CD8-positive, alpha-beta memory T cell (primary cell): ENCODE results near the gene OR7D2. TPM values are rescaled to one million over a fixed set of nuclear protein-coding genes. Genes with fewer than 3 reads are reported as not detected.
A peak's percentile ranks its signal among the peaks of the same experiment; 100 is the strongest.

ENCODE experiments used
- CTCF ChIA-PET: fragments of 350-600 bp; sonication (Branson Sonifier 250); formaldehyde crosslinking; loops from one replicate; lab custom pipeline; 2021; ENCODE audit warnings: antibody characterized with exemption; lab: Charles Lee
- POLR2A ChIA-PET: fragments of 350-600 bp; sonication (Branson Sonifier 250); formaldehyde crosslinking; loops from one replicate; lab custom pipeline; 2021; ENCODE audit warnings: antibody characterized with exemption; lab: Charles Lee
- DNase-seq, 5 donors: peaks; one replicate each; pipeline versions ENCODE4 v3.0.0 to v3.0.0-alpha.2; 2020 to 2022; ENCODE audit warnings: mixed read lengths in 1 of 5
- H3K27ac ChIP-seq: one replicate; pipeline ENCODE4 v1.7.0; 2013; ENCODE audit warnings: low read depth, mild to moderate bottlenecking, low read length, moderate library complexity
- H3K27me3 ChIP-seq: 2 replicates; pipeline ENCODE4 v1.7.0; 2013; ENCODE audit warnings: low read length, mild to moderate bottlenecking; ENCODE audit not compliant: insufficient read depth, poor library complexity, severe bottlenecking
- H3K36me3 ChIP-seq: 2 replicates; pipeline ENCODE4 v1.7.0; 2013; ENCODE audit warnings: mild to moderate bottlenecking, low read length, moderate library complexity; ENCODE audit not compliant: insufficient read depth
- H3K4me1 ChIP-seq: 2 replicates; pipeline ENCODE4 v1.7.0; 2013; ENCODE audit warnings: mild to moderate bottlenecking, low read length, moderate library complexity; ENCODE audit not compliant: insufficient read depth
- H3K4me3 ChIP-seq: 2 replicates; pipeline ENCODE4 v1.7.0; 2013; ENCODE audit warnings: mild to moderate bottlenecking, low read length
- H3K9me3 ChIP-seq: 2 replicates; pipeline ENCODE4 v1.7.0; 2013; ENCODE audit warnings: mild to moderate bottlenecking, low read length
- H3K27ac Mint-ChIP-seq, 8 donors: one replicate each; pipeline ENCODE4 v1.8.0; 2020 to 2021; ENCODE audit warnings: mixed read lengths in 8 of 8, mild to moderate bottlenecking in 6 of 8, inconsistent platforms in 3 of 8, moderate library complexity in 3 of 8
- H3K27me3 Mint-ChIP-seq, 2 donors: one replicate each; pipeline ENCODE4 v1.8.0; 2020 to 2021; ENCODE audit warnings: mixed read lengths in 2 of 2, mild to moderate bottlenecking in 1 of 2, moderate library complexity in 1 of 2
- H3K36me3 Mint-ChIP-seq, 3 donors: one replicate each; pipeline ENCODE4 v1.8.0; 2020 to 2021; ENCODE audit warnings: mixed read lengths in 3 of 3, inconsistent platforms in 1 of 3, mild to moderate bottlenecking in 1 of 3
- H3K4me1 Mint-ChIP-seq, 3 donors: one replicate each; pipeline ENCODE4 v1.8.0; 2020 to 2021; ENCODE audit warnings: mixed read lengths in 3 of 3, inconsistent platforms in 1 of 3, mild to moderate bottlenecking in 1 of 3
- H3K4me3 Mint-ChIP-seq, 7 donors: one replicate each; pipeline ENCODE4 v1.8.0; 2020 to 2021; ENCODE audit warnings: mixed read lengths in 7 of 7, mild to moderate bottlenecking in 6 of 7, moderate library complexity in 4 of 7, inconsistent platforms in 2 of 7
- H3K9me3 Mint-ChIP-seq, 5 donors: one replicate each; pipeline ENCODE4 v1.8.0; 2020 to 2022; ENCODE audit warnings: mixed read lengths in 5 of 5, mild to moderate bottlenecking in 3 of 5, moderate library complexity in 2 of 5, inconsistent platforms in 1 of 5
- polyA plus RNA-seq: library from polyadenylated mRNA; unstranded; fragments of 300-500 nt; fragmentation: Illumina TruSeq; gene quantifications from one replicate; pipeline ENCODE4 v1.2.3, GENCODE V29; 2021
- total RNA-seq, 2 experiments: library from RNA; stranded (reverse); gene quantifications; one replicate each; pipeline ENCODE4 v1.2.3, GENCODE V29; 2021

The OR7D2 gene
- total and polyA plus RNA-seq, 3 experiments from 2014 or later = not detected

DNA sequence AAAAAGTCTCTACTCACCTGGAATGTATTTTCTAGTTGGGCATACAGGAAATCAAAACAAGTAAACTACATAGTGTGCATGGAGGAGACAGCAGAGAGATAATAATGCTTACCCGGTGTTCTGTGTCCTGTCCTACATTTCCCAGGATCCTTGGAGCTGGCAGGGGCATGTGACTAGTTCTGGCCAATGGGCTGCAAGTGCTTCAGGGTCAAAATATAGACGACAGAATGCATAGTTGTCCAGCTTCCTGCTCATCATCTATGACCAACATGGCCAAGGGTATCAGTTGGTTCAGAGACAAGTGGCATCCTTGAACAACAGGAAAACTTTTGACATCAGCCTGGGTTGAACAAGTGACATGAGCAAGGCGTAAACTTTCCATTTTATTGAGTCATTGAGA is 30.1 kb upstream of the OR7D2 start:
- POLR2A ChIA-PET = no interaction called here
- Mint-ChIP-seq H3K27ac (peak overlapping the region in 4 of 8 donors; percentile 33 to 72 (median 48)), H3K9me3 (peaks cover 6 to 16% (median 14%) of the 10 kb centered on the region in 5 donors), H3K36me3 (peaks cover 37 to 65% (median 46%) of the 10 kb centered on the region in 3 donors), H3K27me3 (no peaks in the 10 kb centered on the region), H3K4me1 (peaks cover 72 to 91% (median 89%) of the 10 kb centered on the region in 3 donors), H3K4me3 (no peak overlapping the region)
- Histone ChIP-seq H3K4me1 (peaks cover 16% of the 10 kb centered on the region), H3K27me3 (no peaks in the 10 kb centered on the region), H3K36me3 (no peaks in the 10 kb centered on the region), H3K27ac (no peak overlapping the region), H3K4me3 (no peak overlapping the region), H3K9me3 (peaks cover 8% of the 10 kb centered on the region)
- CTCF ChIA-PET = interaction anchor here (1.2 kb wide), 1 partner anchor 8 kb away, joined by 3 read pairs; no protein-coding TSS in a partner anchor
- no peak for DNase-seq

DNA sequence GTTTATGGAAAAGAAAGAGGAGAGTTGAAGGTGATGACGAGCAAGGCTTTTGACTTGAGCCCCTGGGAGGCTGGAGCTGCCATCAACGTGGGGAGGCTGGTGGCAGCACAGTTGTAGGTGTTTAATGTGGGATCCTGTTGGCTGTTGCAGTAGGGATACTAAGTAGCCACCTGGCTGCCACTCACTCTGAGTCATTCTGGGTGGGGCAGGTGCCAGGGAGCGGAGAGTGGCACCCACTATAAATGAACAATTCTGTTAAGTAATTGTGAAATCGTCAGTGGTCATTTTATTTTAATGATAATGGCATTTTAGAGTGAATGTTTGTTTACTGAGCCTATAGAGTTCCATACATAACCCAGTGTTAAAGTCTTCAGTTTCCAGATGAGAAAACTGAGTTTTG is 28.8 kb upstream of the OR7D2 start:
- ChIA-PET CTCF (no interaction called here), POLR2A (no interaction called here)
- Histone ChIP-seq H3K9me3 (peaks cover 2% of the 10 kb centered on the region), H3K4me3 (no peak overlapping the region), H3K27ac (no peak overlapping the region), H3K36me3 (no peaks in the 10 kb centered on the region), H3K4me1 (peaks cover 16% of the 10 kb centered on the region), H3K27me3 (no peaks in the 10 kb centered on the region)
- Mint-ChIP-seq H3K36me3 (peaks cover 28 to 61% (median 37%) of the 10 kb centered on the region in 3 donors), H3K27me3 (no peaks in the 10 kb centered on the region), H3K4me3 (peak overlapping the region in 5 of 7 donors; percentile 1 to 80 (median 47)), H3K27ac (peak overlapping the region; percentile 29 to 90 (median 70)), H3K9me3 (peaks cover 2 to 12% (median 8%) of the 10 kb centered on the region in 5 donors), H3K4me1 (peaks cover 75 to 92% (median 88%) of the 10 kb centered on the region in 3 donors)
- DNase-seq = no peak

DNA sequence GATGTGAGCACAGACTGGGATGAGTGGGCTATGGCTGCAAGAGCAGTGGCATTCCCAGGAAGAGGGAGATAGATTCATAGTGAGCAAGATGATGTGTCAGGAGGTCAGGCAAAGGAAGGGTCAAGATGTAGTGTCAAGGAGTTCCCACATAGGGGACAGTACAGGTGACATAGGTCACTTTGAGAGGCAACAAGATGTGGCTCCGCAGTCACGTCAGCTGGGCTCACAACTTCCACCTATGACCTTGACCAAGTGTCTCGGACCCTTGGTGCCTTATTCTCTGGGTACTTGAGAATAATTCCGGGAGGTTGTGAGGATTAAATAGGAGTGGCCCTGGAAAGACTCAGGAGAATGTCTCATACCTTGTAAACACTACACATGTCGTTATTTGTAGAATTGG is 28.1 kb upstream of the OR7D2 start:
- Mint-ChIP-seq H3K36me3 (peaks cover 22 to 61% (median 34%) of the 10 kb centered on the region in 3 donors), H3K4me1 (peaks cover 77 to 93% (median 89%) of the 10 kb centered on the region in 3 donors), H3K9me3 (peaks cover 1 to 5% (median 2%) of the 10 kb centered on the region in 5 donors), H3K27ac (peak overlapping the region in 6 of 8 donors; percentile 29 to 79 (median 56)), H3K27me3 (no peaks in the 10 kb centered on the region), H3K4me3 (peak overlapping the region in 5 of 7 donors; percentile 17 to 63 (median 25))
- H3K9me3 ChIP-seq = no peaks in the 10 kb centered on the region
- H3K4me1 ChIP-seq = peaks cover 16% of the 10 kb centered on the region
- H3K27me3 ChIP-seq = no peaks in the 10 kb centered on the region
- no peak for DNase-seq
- no peak overlapping the region for H3K4me3 ChIP-seq
- ChIA-PET CTCF (no interaction called here), POLR2A (no interaction called here)
- no peaks in the 10 kb centered on the region for H3K36me3 ChIP-seq
- H3K27ac ChIP-seq = no peak overlapping the region

DNA sequence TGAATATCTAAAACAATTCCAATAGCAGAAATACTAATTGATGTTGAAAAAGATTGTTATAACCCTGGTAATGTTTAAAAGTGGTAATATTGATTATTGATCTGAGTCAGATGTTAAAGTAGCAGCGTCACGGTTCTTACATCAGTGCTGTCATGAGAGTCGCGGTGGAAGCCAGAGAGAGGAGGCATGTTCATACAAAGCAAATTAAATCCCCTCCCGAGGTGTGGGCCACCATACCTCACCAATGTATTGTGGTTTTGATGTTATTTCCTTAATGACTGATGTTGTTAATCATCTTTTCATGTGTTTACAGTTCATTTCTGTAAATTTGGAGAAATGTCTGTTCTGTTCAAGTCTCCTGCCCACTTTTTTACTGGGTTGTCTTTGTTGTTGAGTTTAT is 27.4 kb upstream of the OR7D2 start:
- Histone ChIP-seq H3K9me3 (no peaks in the 10 kb centered on the region), H3K36me3 (peaks cover 3% of the 10 kb centered on the region)

DNA sequence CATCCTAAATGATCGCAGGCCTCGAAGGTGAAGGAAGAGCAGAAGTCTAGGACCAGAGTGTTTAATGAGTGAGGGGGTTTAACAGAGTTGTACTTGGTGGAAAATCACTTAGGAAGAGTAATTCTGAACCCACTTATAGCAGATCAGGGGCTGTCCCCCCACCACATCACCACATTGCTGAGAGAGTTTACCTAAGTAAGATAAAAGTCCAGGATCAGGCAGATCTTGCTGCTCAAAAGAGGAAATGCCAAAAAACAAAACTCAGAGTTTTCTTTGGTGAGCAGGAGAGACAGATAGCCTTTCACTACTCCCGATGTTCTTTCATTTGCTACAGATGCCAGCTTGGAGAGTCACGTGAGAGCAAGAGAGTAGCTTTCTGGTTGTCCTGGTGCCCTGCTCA is 23.2 kb upstream of the OR7D2 start:
- DNase-seq = no peak
- Histone ChIP-seq H3K4me3 (no peak overlapping the region), H3K27ac (no peak overlapping the region), H3K4me1 (peaks cover 8% of the 10 kb centered on the region), H3K27me3 (no peaks in the 10 kb centered on the region), H3K9me3 (peaks cover 4% of the 10 kb centered on the region), H3K36me3 (peaks cover 37% of the 10 kb centered on the region)
- ChIA-PET CTCF (no interaction called here), POLR2A (no interaction called here)
- no peak overlapping the region for H3K4me3 Mint-ChIP-seq
- H3K27me3 Mint-ChIP-seq = peaks cover 0 to 1% of the 10 kb centered on the region in 2 donors
- H3K4me1 Mint-ChIP-seq = peaks cover 45 to 55% (median 53%) of the 10 kb centered on the region in 3 donors
- peak overlapping the region in 2 of 8 donors; percentile 47 to 64 for H3K27ac Mint-ChIP-seq
- H3K9me3 Mint-ChIP-seq = peaks cover 0 to 7% (median 4%) of the 10 kb centered on the region in 5 donors
- peaks cover 30 to 76% (median 38%) of the 10 kb centered on the region in 3 donors for H3K36me3 Mint-ChIP-seq

More for the DNA sequence above, 27.4 kb upstream of the OR7D2 start:
- Histone ChIP-seq H3K27ac (no peak overlapping the region), H3K4me3 (no peak overlapping the region), H3K4me1 (peaks cover 16% of the 10 kb centered on the region), H3K27me3 (no peaks in the 10 kb centered on the region)
- H3K27ac Mint-ChIP-seq = peak overlapping the region in 4 of 8 donors; percentile 15 to 77 (median 42)
- peaks cover 78 to 94% (median 93%) of the 10 kb centered on the region in 3 donors for H3K4me1 Mint-ChIP-seq
- H3K4me3 Mint-ChIP-seq = peak overlapping the region in 5 of 7 donors; percentile 17 to 45 (median 36)
- POLR2A ChIA-PET = no interaction called here
- CTCF ChIA-PET = no interaction called here
- peak in 2 of 5 donors; percentile 34 to 52 for DNase-seq
- peaks cover 0 to 2% (median 0%) of the 10 kb centered on the region in 5 donors for H3K9me3 Mint-ChIP-seq
- H3K27me3 Mint-ChIP-seq = no peaks in the 10 kb centered on the region
- H3K36me3 Mint-ChIP-seq = peaks cover 21 to 65% (median 36%) of the 10 kb centered on the region in 3 donors

DNA sequence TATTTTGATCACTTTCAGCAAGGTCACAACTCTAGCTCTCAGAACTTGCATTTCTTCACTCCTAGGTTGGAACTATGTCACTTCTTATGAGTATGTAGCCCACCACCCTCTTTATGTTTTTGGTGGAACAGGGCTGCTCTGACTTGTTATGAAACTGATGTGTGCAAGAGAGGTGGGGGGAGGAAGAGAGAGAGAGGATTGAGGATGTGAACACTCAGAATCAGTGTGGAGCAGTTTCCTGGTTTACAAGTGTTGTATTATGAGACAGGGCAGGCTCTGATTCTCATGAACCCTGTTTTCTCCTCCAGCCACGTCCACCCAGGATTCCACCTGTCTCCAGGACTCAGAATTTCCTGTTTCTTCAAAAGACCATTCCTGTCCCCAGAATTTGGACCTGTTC is 22.5 kb upstream of the OR7D2 start:
- DNase-seq = no peak
- Histone ChIP-seq H3K4me3 (no peak overlapping the region), H3K27ac (no peak overlapping the region), H3K36me3 (peaks cover 44% of the 10 kb centered on the region), H3K9me3 (peaks cover 4% of the 10 kb centered on the region), H3K27me3 (no peaks in the 10 kb centered on the region), H3K4me1 (peaks cover under 1% of the 10 kb centered on the region)
- H3K27ac Mint-ChIP-seq = peak overlapping the region in 1 of 8 donors; percentile 65
- peaks cover 38 to 48% (median 46%) of the 10 kb centered on the region in 3 donors for H3K4me1 Mint-ChIP-seq
- peaks cover 33 to 82% (median 44%) of the 10 kb centered on the region in 3 donors for H3K36me3 Mint-ChIP-seq
- POLR2A ChIA-PET = no interaction called here
- CTCF ChIA-PET = no interaction called here
- H3K27me3 Mint-ChIP-seq = peaks cover 0 to 1% of the 10 kb centered on the region in 2 donors
- no peak overlapping the region for H3K4me3 Mint-ChIP-seq
- peaks cover 0 to 9% (median 4%) of the 10 kb centered on the region in 5 donors for H3K9me3 Mint-ChIP-seq

DNA sequence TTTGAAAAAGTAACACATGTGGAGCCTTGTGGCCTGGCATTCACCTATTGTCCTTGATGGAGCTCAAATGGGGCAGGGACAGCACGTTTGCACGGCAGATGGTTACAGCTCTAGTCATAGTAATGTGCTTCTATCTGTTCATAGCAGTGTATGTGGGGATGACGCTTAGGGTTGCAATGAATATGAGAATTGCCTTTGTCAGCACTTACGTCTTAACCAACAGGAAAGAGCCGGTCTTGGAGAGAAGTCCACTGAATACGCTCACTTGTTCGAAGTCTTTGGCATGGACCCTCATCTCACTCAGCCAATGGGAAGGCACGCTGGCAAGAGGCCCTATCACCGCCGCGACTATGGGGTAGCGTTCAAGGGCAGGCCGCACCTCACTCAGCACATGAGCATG is 18.9 kb upstream of the OR7D2 start:
- Mint-ChIP-seq H3K9me3 (peaks cover 0 to 10% (median 4%) of the 10 kb centered on the region in 5 donors), H3K4me3 (no peak overlapping the region), H3K36me3 (peaks cover 44 to 96% (median 58%) of the 10 kb centered on the region in 3 donors), H3K27ac (no peak overlapping the region), H3K27me3 (peaks cover 0 to 1% of the 10 kb centered on the region in 2 donors), H3K4me1 (peaks cover 12 to 18% (median 13%) of the 10 kb centered on the region in 3 donors)
- H3K9me3 ChIP-seq = peaks cover 4% of the 10 kb centered on the region
- DNase-seq = no peak
- H3K4me3 ChIP-seq = no peak overlapping the region
- ChIA-PET CTCF (interaction anchor here (1.4 kb wide), 1 partner anchor 13 kb away, joined by 3 read pairs; no protein-coding TSS in a partner anchor), POLR2A (no interaction called here)
- H3K36me3 ChIP-seq = peaks cover 63% of the 10 kb centered on the region
- H3K27me3 ChIP-seq = no peaks in the 10 kb centered on the region
- H3K4me1 ChIP-seq = no peaks in the 10 kb centered on the region
- H3K27ac ChIP-seq = no peak overlapping the region

DNA sequence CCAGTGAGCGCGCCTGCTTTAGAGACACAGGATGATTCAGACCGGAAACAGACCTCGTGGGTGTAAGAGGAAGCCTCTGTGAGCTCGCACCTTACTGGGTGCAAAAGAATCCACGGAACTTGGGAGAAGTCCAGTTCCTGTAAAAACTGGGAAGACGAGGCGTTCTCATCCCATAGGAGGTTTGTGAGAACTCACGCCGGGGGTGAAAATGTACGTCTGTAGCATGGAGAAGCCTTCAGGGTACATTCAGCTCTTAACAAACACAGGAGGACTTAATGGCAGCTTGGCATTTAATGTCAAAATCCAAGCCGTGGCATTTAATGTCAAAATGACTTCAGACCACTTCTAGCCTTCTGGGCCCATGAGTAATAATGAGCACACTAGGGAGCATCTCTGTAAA is 17.4 kb upstream of the OR7D2 start:
- H3K9me3 ChIP-seq = peaks cover 4% of the 10 kb centered on the region

More for the DNA sequence above, 17.4 kb upstream of the OR7D2 start:
- Mint-ChIP-seq H3K9me3 (peaks cover 0 to 10% (median 4%) of the 10 kb centered on the region in 5 donors), H3K36me3 (peaks cover 44 to 92% (median 60%) of the 10 kb centered on the region in 3 donors), H3K27me3 (peaks cover 0 to 1% of the 10 kb centered on the region in 2 donors), H3K4me3 (no peak overlapping the region), H3K4me1 (peaks cover 0 to 4% (median 2%) of the 10 kb centered on the region in 3 donors), H3K27ac (no peak overlapping the region)
- Histone ChIP-seq H3K4me3 (no peak overlapping the region), H3K27me3 (no peaks in the 10 kb centered on the region), H3K4me1 (no peaks in the 10 kb centered on the region), H3K27ac (no peak overlapping the region), H3K36me3 (peaks cover 59% of the 10 kb centered on the region)
- CTCF ChIA-PET = no interaction called here
- POLR2A ChIA-PET = no interaction called here
- no peak for DNase-seq
